GM18519 (cell line): ENCODE data around the gene SLC6A20.

Experiments
- ATAC-seq: cut with Tn5 transposase; IDR thresholded peaks from one replicate; pipeline ENCODE4 v1.9.1; 2021; ENCODE audit warnings: mild to moderate bottlenecking, moderate library complexity; ENCODE audit not compliant: unreplicated experiment, low FRiP score

Gene SLC6A20

GRCh38 chr3:45781271-45781670, 15.1 kb downstream of the SLC6A20 start:
- ATAC-seq = no peak

- ATAC-seq = no peak
Measured at GRCh38 chr3:45779746-45780735, 16.3 kb downstream of the SLC6A20 start.

- no peak for ATAC-seq
Measured at GRCh38 chr3:45778761-45779201, 17.6 kb downstream of the SLC6A20 start.

GRCh38 chr3:45777746-45778386, 18.5 kb downstream of the SLC6A20 start:
- ATAC-seq = no peak

- no peak for ATAC-seq
Measured at GRCh38 chr3:45777111-45777745, 19.1 kb downstream of the SLC6A20 start.

- ATAC-seq = no peak
Measured at GRCh38 chr3:45776611-45777010, 19.7 kb downstream of the SLC6A20 start.

GRCh38 chr3:45776301-45776595, 20.1 kb downstream of the SLC6A20 start:
- no peak for ATAC-seq

- ATAC-seq = no peak
Measured at GRCh38 chr3:45775571-45776300, 20.6 kb downstream of the SLC6A20 start.

GRCh38 chr3:45774581-45775521, 21.5 kb downstream of the SLC6A20 start:
- ATAC-seq = no peak

- ATAC-seq = no peak
Measured at GRCh38 chr3:45773714-45774449, 22.5 kb downstream of the SLC6A20 start.

GRCh38 chr3:45773072-45773471, 23.3 kb downstream of the SLC6A20 start:
- no peak for ATAC-seq

- no peak for ATAC-seq
Measured at GRCh38 chr3:45772341-45773035, 23.8 kb downstream of the SLC6A20 start.

GRCh38 chr3:45771831-45772230, 24.5 kb downstream of the SLC6A20 start:
- no peak for ATAC-seq

- no peak for ATAC-seq
Measured at GRCh38 chr3:45771166-45771775, 25.1 kb downstream of the SLC6A20 start.

GRCh38 chr3:45765958-45766357, 30.4 kb downstream of the SLC6A20 start:
- ATAC-seq = no peak

GRCh38 chr3:45765266-45765851, 31.0 kb downstream of the SLC6A20 start:
- ATAC-seq = no peak

GRCh38 chr3:45763303-45763675, 33.0 kb downstream of the SLC6A20 start:
- no peak for ATAC-seq
